HG03196 (cell line): ENCODE measurements around the gene SYNDIG1.
"Not testable (repeated sequence)": the region's sequence is repeated elsewhere in the genome, so short reads cannot be mapped to it uniquely, and the experiment has no call there.

Source experiments
- ATAC-seq: cut with Tn5 transposase; IDR thresholded peaks from one replicate; pipeline ENCODE4 v1.9.1; 2021; ENCODE audit not compliant: unreplicated experiment

The SYNDIG1 gene

GRCh38 chr20:24608926-24609667, 139.7 kb downstream of the SYNDIG1 start:
- peak; percentile 59 for ATAC-seq

- ATAC-seq: no peak
Measured at GRCh38 chr20:24609757-24610156, 140.3 kb downstream of the SYNDIG1 start.

- ATAC-seq: no peak
Measured at GRCh38 chr20:24610341-24611115, 141.1 kb downstream of the SYNDIG1 start.

DNA sequence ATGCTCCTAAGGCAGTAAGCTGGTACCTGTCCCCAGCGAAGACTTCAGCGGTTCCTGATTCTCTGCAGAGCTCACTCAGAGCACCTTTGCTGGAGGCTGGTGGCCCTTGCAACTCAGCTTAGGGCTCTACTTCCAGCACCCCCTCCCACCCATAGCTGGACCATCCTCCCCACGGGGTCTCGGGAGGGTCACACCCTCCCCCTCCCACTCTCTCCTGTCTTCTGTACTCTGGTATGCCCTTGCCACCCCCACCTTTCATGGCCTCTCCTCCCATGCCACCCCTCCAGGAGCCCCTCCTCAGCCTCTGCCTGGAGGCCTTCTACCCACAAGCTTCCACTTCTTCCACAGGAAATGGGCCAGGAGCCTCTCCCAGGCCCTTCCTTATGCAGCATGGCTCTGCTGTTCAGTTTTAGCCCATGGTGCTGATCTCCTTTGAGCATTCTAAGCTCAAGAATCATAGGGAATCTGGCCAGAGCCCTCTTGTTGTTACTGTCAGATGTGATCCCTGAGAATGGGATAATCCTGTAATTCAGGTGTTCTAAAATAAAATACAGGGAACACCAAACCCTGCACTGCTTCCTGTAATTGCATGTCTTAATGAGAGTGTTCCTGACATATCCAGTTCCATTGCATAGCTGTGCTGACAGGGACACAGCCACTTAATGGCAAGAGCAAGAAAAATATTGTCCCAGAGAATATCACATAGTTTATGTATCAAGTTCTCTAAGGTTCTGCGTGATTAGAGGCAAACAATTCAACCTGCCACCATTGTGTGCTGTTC, 142.1 kb downstream of the SYNDIG1 start:
- ATAC-seq: no peak

DNA sequence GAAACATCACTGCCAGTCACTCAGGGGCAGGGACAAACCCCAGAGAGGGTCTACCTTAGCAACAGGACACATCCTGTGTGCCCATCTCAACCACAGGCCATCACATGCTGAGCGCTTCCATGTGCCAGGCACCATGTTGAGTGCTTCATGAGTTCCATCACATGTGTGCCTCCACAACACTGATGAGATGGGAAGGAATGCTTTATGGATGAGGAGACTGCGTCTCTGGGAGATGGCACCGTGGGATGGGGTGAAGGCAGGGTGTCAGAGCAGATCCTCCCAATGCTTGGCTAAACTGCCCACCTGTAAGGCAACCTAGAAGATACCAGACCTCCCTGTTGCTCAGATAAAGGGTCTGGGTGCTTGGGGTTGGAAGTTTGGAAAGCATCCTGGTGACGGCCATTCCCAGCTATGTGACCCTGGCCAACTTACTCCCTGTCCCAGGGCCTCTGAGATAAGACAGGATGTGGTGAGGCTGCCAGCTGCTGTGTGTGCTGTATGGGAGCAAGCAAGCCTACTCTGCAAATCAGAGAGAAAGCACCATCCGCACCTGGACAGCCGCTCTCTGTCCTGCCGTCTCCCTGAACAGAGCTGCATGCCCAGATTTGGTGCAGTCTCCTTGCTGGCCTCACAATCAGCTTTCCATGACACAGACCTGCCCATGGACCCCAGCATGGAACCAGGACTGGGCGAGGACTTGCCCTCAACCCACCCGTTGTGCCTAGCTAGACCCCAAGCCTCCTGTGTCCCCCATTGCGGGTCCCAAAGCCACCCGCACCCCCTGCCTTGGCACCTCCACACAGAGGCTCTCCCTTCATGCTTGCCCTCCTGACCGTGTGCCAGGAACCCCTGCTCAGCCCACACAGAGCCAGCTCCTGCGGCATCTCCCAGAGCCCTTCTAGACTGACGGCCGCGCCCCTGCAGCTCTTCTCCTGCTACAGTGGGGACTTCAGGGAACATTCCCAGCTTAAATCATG, 143.7 kb downstream of the SYNDIG1 start:
- no peak for ATAC-seq

DNA sequence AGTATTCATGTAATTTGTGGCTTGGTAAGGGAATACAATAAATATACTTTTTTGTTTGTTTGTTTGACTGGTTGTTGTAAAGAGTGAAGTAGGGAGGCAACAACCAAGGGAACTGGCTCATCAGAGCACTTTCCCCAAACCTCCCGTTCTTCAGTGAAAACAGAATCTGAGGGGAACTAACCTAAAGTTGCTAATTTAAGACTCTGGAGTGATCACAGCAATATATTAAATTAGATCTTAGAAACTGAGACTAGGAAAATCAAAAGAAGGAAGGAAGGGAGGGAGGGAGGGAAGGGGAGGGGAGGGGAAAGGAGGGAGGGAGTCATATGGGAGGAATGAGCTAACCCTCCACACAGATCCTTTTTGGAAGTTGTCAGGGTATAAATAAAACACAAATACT, 144.9 kb downstream of the SYNDIG1 start:
- ATAC-seq: no peak

DNA sequence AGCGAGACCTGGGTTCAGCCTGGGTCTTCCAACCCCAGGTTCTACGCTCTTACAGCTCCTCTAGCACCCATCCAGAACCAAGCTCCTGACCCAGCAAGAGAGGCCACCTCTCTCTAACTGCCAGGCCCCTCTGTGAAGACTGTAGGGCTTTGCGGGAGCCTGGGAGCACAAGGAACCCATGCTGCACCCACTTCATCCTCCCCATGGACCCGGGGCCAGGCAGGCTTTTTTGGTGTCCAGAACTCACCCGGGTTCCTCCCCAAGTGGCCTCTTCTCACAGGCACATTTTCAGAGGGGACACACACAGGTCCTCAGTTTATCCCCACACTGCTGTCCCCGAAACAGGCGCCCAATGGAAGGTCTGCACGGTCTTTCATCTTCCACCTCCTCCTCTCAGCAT, 145.9 kb downstream of the SYNDIG1 start:
- no peak for ATAC-seq

DNA sequence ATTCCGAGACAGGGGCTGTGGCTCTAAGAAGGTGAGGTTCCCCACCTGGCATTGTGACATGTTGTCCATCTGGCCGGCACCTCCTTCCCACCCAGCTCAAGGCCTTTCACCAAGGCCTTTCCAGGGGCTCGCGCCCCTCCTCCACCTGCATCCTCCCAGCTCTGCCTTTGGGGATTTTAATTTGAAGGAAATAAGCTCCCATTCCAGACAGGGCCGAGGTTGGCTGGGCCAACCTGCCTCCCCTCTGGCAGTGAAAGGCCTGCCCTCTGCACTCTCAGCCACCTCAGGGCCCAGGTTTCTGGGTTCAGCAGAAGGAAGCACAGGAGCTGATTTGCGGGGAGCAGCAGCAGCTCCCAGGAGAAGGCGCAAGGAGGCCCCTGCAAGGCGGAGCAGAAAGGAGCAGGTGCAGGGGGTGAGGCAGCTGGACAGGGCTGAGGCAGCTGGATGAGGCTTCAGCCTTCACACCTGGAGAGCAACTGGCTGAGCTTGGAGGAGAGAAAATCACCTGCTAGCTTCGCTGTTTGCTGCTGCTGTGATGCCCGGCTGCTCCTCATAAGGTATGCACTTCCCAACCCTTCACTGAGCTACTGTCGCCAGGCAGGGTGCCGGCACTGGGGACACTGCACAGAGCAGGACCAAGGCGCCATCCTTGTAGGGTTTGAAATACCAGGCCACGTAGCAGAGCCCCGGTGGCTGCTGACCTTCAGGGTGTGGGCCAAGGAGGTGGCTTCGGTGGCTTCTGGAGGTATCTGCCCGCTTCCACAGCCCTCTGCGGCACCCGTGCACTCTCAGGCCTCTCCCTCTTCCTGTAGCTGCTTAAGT, 147.0 kb downstream of the SYNDIG1 start:
- no peak for ATAC-seq

GRCh38 chr20:24617080-24617432, 147.6 kb downstream of the SYNDIG1 start:
- no peak for ATAC-seq

- ATAC-seq: no peak
Measured at GRCh38 chr20:24617757-24618450, 148.5 kb downstream of the SYNDIG1 start.

DNA sequence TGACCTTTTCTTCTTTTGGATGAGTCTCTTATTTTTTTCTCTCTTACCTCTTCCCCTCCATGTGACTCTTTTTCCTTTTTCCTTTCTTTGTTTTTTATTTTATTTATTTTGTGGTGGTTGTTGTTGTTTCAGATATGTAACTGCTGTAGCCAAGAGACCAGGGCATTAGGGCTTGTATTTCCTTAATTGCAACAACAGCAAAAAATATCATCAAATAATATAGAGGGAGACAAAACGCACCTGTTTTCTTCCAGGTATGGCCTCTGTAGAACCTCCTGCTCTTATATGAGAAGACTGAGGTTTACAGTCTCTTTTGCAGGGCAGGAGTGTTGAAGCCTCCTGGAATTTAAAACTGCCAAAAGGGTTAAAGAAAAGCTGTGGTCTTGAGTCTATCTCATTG, 149.3 kb downstream of the SYNDIG1 start:
- no peak for ATAC-seq

- ATAC-seq: no peak
Measured at GRCh38 chr20:24619212-24619611, 149.8 kb downstream of the SYNDIG1 start.

DNA sequence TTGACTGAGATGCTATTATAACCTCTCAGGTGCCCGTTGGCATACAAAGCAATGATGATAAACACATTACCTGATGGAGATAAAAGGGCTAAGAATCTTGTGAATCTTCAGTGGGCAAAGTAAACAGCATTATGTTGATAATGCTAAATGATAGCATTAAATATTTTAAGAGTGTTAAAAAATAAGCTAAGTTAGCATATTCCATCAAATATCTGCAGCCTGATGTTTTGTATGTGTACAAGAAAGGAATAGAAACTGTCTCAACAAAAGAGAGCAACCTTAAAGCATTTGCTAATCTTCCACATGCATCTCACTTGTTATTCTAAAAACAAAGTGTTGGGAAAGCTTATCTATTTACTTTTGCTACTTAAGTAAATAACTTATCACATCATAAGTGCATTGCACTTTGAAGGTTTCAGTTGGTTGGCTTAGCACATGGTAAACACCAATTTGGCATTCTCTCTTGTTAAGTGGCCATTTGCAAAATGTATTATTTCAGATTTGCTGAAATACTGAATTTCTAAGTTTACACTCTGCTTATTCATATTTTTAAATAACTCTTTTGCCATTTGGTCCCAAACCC, 151.6 kb downstream of the SYNDIG1 start:
- ATAC-seq: no peak

GRCh38 chr20:24622856-24623255, 153.4 kb downstream of the SYNDIG1 start:
- ATAC-seq: no peak

- not testable (repeated sequence) for ATAC-seq
Measured at GRCh38 chr20:24626141-24626540, 156.7 kb downstream of the SYNDIG1 start.

DNA sequence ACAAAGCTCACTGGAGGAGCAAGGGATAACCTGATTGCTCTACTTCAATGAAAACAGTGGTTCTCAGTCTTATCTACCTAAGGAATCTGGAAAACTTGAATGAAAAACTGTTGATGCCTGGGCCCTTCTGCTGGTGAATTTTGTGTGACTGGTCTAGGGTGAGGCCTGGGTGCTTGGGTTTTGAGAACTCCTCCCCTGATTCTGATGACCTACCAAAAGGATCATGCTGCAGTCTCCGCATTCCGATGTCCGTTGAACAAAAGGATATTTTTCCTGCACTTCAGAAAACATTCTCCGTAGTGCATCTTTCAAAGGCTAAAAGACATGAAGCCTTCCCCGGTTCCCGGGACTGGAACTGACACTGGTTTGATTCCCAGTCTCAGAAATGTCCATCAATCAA, 157.9 kb downstream of the SYNDIG1 start:
- no peak for ATAC-seq

GRCh38 chr20:24627926-24628325, 158.5 kb downstream of the SYNDIG1 start:
- ATAC-seq: no peak

- ATAC-seq: no peak
Measured at GRCh38 chr20:24628985-24629384, 159.6 kb downstream of the SYNDIG1 start.

DNA sequence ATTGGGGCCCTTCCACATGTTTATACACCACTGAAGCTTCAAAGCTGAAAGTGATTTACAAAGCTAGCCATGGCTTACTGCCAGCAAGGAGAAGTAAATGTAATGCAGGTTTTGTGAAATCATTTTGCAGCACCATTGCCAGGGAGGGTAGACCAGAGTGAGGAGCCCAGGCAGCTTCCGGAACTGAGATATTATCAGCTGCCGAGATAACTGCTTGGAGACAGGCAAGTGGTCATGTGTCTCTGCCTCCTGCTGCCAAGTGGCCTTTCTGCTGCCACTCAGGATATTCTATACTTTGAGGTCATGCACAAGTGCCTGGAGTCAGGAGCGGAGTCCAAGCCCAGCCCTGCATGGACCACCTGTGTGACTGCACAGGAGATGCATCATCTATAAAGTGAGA, 160.2 kb downstream of the SYNDIG1 start:
- no peak for ATAC-seq
